ENCODE measurements around the gene CHD1. TPM values are rescaled to one million over a fixed set of nuclear protein-coding genes. Genes with fewer than 3 reads are reported as not detected.

CHD1 gene
- total RNA-seq, 4 donors from 2014 or later, result 46.3 to 82.5 (median 58.2) TPM

DNA sequence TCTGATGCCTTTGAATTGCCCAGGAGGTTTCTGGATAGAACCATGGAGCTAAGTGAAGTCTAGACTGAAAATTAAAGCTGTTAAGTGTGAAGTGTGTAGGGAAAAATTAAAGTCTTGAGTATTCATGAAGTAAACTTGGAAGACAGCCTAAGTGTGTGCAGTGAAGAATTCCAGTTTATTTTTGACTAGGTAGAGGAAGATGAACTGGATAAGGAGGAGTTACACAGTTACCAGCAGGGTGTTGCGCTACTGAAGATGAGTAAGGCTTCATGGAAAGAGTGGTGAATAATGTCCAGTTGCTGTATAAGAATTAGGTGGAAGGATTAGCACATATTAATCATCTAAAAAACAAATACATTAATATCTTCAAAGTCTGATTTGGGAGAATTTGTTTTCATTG, 5.7 kb upstream of the CHD1 start:
- DNase-seq (ENCODE audit: low spot score in 2 of 2), result no peak
- Histone ChIP-seq H3K4me3 (no peak overlapping the region), H3K4me1 (peaks cover 0 to 79% (median 46%) of the 10 kb centered on the region in 4 donors), H3K9me3 (no peaks in the 10 kb centered on the region), H3K36me3 (no peaks in the 10 kb centered on the region), H3K27ac (peak overlapping the region in 3 of 4 donors; percentile 54 to 71 (median 67)), H3K27me3 (no peaks in the 10 kb centered on the region)
- TF ChIP-seq POLR2A (IDR thresholded peaks at IDR 0.05) (no peak), EP300 (IDR thresholded peaks at IDR 0.05) (no peak)
- TF ChIP-seq, protein P1, sequence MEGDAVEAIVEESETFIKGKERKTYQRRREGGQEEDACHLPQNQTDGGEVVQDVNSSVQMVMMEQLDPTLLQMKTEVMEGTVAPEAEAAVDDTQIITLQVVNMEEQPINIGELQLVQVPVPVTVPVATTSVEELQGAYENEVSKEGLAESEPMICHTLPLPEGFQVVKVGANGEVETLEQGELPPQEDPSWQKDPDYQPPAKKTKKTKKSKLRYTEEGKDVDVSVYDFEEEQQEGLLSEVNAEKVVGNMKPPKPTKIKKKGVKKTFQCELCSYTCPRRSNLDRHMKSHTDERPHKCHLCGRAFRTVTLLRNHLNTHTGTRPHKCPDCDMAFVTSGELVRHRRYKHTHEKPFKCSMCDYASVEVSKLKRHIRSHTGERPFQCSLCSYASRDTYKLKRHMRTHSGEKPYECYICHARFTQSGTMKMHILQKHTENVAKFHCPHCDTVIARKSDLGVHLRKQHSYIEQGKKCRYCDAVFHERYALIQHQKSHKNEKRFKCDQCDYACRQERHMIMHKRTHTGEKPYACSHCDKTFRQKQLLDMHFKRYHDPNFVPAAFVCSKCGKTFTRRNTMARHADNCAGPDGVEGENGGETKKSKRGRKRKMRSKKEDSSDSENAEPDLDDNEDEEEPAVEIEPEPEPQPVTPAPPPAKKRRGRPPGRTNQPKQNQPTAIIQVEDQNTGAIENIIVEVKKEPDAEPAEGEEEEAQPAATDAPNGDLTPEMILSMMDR (IDR thresholded peaks at IDR 0.05), result no peak
- 86 to 90% methylated on average over 1 of the region's 1 CpG for WGBS, 2 donors

DNA sequence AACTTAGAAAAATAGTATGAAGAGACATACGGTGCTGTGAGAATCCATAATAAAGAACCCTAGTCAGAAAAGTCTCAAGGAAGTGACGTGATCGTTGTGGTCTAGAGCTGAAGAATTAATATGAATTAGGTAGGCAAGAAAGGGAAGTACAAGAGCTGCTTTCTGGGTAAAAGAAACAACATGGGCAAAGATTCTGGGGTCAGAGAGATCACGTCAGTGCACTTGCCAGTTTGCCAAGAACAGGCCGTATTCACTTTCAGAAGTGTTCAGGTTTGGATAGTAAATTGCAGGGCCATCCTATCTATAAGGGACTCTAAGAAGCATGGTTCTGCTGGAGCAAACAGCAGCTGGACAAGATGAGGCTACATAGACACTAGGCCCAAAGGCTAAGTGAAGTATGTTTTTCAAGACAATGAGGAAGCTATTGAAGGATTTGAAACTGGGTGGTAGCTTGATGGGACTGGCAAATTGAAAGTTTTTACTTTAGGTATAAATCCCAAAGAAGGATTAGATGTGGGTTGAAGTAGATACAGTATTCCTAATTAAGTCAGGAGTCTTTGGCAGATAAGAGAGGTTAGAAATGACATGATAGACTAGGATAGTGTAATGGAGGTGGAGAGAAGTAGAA, 4.8 kb upstream of the CHD1 start:
- Histone ChIP-seq H3K4me1 (peaks cover 0 to 69% (median 39%) of the 10 kb centered on the region in 4 donors), H3K36me3 (no peaks in the 10 kb centered on the region), H3K9me3 (no peaks in the 10 kb centered on the region), H3K4me3 (no peak overlapping the region), H3K27me3 (no peaks in the 10 kb centered on the region), H3K27ac (peak overlapping the region in 3 of 4 donors; percentile 54 to 71 (median 67))
- WGBS, 2 donors, result 44 to 54% methylated on average over 5 of the region's 5 CpGs
- TF ChIP-seq, protein P1 (IDR thresholded peaks at IDR 0.05), result no peak
- TF ChIP-seq EP300 (IDR thresholded peaks at IDR 0.05) (no peak), POLR2A (IDR thresholded peaks at IDR 0.05) (no peak)
- no peak for DNase-seq (ENCODE audit: low spot score in 2 of 2)

DNA sequence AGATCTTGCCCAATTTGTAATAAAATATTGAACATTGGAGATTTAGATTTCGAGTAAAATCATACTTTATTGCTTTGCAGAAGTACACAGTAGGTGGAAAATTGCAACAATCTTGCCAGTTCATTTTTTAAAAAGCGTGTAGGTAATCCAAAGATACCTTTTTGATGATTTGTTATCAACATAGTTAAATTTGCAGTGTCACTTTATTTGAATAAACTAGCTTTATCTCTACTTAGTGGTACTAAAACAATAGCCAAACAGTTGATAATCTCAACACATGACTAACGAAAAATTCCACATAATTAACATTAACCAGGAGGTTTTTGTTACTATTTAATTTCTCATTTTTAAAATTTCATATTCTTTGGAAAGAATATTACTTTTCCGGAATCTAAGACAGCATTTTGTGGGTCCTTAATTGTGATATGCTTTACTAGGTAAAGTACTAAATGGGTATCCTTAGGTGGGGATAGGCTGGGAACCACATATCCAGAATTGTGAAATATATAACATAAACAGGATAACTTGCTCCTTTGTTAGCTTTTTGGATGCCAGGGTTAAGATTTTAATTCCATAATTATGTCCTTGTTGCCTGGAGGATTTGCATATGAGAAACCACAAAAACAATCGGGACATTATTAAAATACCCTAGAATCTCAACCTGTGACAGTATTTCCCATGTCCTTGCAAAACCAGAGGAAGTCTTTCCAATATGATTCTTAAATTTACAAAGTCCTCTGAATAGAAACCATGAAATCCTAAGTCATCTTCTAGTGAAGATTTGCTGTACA, 2.4 kb upstream of the CHD1 start:
- WGBS, 2 donors, result 80 to 82% methylated on average over 5 of the region's 5 CpGs
- TF ChIP-seq EP300 (IDR thresholded peaks at IDR 0.05) (no peak), POLR2A (IDR thresholded peaks at IDR 0.05) (no peak)
- TF ChIP-seq, protein P1 (IDR thresholded peaks at IDR 0.05), result no peak
- peaks cover 0 to 69% (median 34%) of the 10 kb centered on the region in 4 donors for H3K4me1 ChIP-seq
- peak overlapping the region in 3 of 4 donors; percentile 99 to 100 (median 100) for H3K27ac ChIP-seq
- H3K9me3 ChIP-seq, result no peaks in the 10 kb centered on the region
- no peaks in the 10 kb centered on the region for H3K36me3 ChIP-seq
- H3K27me3 ChIP-seq, result no peaks in the 10 kb centered on the region
- H3K4me3 ChIP-seq, result peak overlapping the region in 1 of 4 donors; percentile 78
- no peak for DNase-seq (ENCODE audit: low spot score in 2 of 2)

DNA sequence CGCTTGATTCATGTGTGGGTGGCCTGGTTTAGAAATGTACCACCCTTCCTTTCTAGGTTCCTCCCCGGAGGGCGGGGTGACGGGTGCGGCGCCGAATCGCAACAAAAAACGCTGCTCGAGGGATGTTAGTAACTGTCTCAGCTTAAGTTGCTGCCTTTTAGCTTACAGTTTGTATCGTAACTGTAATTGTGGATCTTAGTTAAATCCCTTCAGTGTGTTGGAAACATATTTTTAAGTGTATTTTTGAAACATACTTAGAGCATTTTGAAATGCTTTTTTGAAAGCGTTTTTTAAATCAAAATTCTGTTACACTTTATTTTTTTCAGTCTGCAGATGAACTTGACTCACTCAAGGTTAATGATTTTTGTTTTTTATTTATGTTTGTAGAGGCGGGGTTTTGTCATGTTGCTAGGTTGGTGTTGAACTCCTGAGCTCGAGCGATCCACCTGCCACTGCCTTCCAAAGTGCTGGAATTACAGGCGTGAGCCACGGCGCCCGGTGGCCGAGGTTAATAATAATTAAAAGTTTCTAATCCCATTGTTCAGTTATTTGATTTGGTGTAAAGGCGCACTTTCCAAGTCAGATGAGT, 997 bp upstream of the CHD1 start:
- 4 to 5% methylated on average over 21 of the region's 21 CpGs for WGBS, 2 donors
- DNase-seq (ENCODE audit: low spot score in 2 of 2), result peak in 1 of 2 donors; percentile 26
- Histone ChIP-seq H3K4me1 (peaks cover 0 to 69% (median 32%) of the 10 kb centered on the region in 4 donors), H3K4me3 (peak overlapping the region; percentile 65 to 97 (median 74)), H3K27ac (peak overlapping the region; percentile 99 to 100 (median 100)), H3K27me3 (no peaks in the 10 kb centered on the region), H3K9me3 (no peaks in the 10 kb centered on the region), H3K36me3 (no peaks in the 10 kb centered on the region)
- peak in 1 of 2 donors; percentile 40 for TF ChIP-seq POLR2A (IDR thresholded peaks at IDR 0.05)
- peak in 1 of 2 donors; percentile 12 for TF ChIP-seq EP300 (IDR thresholded peaks at IDR 0.05)
- TF ChIP-seq, protein P1 (IDR thresholded peaks at IDR 0.05), result no peak

All from tibial nerve (tissue), 4 donors.